HCT116 (cell line): Measurements from ENCODE around the gene CASP9.

Experiments used
- CEBPB ChIP-seq: IDR thresholded peaks from 2 replicates; pipeline ENCODE4 v1.6.1; 2012; ENCODE audit warnings: low read depth
- ELF1 ChIP-seq: IDR thresholded peaks from 2 replicates; pipeline ENCODE4 v1.6.1; 2012; ENCODE audit warnings: low read depth, borderline replicate concordance
- EZH2 ChIP-seq: fragments of 200-600 bp; sonication (generic); IDR thresholded peaks from 2 replicates; pipeline ENCODE4 v1.6.1; 2017; ENCODE audit warnings: antibody characterized with exemption, mixed run types
- EZH2phosphoT487 ChIP-seq: fragments of 200-600 bp; IDR thresholded peaks from 2 replicates; pipeline ENCODE4 v1.6.1; 2018; ENCODE audit warnings: antibody characterized with exemption, borderline replicate concordance
- POLR2A ChIP-seq: IDR thresholded peaks from 2 replicates; pipeline ENCODE4 v1.7.0; 2011; ENCODE audit warnings: borderline replicate concordance; ENCODE audit not compliant: insufficient read depth, insufficient read length; ENCODE audit errors: extremely low read depth
- POLR2AphosphoS5 ChIP-seq: IDR thresholded peaks from 2 replicates; pipeline ENCODE4 v1.6.1; 2011; ENCODE audit warnings: mild to moderate bottlenecking, low read depth, low read length, moderate library complexity
- RAD21 ChIP-seq: IDR thresholded peaks from 2 replicates; pipeline ENCODE4 v1.6.1; 2012; ENCODE audit warnings: low read depth, mild to moderate bottlenecking
- SIN3A ChIP-seq: IDR thresholded peaks from 2 replicates; pipeline ENCODE4 v1.6.1; 2012; ENCODE audit warnings: low read depth
- TCF7L2 ChIP-seq: IDR thresholded peaks from 2 replicates; pipeline ENCODE4 v1.7.0; 2011; ENCODE audit warnings: borderline replicate concordance, inconsistent platforms; ENCODE audit not compliant: insufficient read depth, insufficient read length; ENCODE audit errors: extremely low read depth
- TF ChIP-seq, protein P1 (sequence below), 3 experiments: fragments of 200-600 bp in 1 of 3; sonication (generic) in 1 of 3; IDR thresholded peaks in 2 of 3; conservative IDR thresholded peaks in 1 of 3; 2 replicates each; pipeline ENCODE4 v1.5.1; 2012 to 2017; ENCODE audit warnings: low read depth in 2 of 3, low read length in 2 of 3, antibody characterized with exemption in 1 of 3, borderline replicate concordance in 1 of 3, control low read depth in 1 of 3, mild to moderate bottlenecking in 1 of 3, mixed read lengths in 1 of 3, mixed run types in 1 of 3, moderate library complexity in 1 of 3; ENCODE audit not compliant: insufficient read depth in 1 of 3
- TF ChIP-seq, protein P2 (sequence below): IDR thresholded peaks from 2 replicates; pipeline ENCODE4 v1.6.1; 2012

DNA sequence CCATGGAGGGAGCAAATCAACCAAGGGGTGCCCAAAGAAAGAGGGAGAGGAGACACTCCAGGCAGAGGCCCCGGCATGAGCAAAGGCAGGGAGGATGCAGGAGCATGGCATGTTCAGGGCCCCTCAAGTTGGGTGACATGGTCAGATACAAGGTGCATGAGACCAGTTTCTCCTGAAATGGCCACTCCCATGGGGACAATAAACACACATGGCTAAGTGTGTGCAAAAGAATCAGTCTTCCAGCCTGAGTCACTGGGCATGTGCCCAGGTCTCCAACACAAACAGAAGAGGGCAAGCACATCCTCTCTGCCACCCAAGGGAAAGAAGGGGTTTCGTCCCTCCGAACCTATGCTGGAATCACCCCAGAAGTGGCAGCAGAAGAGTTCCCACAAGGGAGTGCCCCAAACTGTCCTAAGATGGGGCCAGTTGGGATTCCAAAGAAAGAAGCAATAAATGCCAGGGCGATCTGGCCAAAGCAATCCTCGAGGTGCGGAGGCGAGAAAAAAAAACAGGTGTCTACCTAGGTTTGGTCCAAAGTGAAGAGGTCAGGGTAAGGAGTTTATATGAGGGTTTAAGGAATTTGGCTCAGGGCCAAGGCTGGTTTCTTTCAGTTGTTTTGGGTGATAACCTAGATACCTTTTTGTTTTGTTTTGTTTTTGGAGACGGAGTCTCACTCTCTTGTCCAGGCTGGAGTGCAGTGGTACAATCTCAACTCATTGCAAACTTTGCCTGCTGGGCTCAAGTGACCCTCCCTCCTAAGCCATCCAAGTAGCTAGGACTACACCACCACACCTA lies 13.2 kb downstream of the CASP9 start:
- TF ChIP-seq ELF1 = no peak
- TF ChIP-seq TCF7L2 = no peak
- no peak for TF ChIP-seq POLR2A
- TF ChIP-seq CEBPB = no peak
- TF ChIP-seq, protein P1, sequence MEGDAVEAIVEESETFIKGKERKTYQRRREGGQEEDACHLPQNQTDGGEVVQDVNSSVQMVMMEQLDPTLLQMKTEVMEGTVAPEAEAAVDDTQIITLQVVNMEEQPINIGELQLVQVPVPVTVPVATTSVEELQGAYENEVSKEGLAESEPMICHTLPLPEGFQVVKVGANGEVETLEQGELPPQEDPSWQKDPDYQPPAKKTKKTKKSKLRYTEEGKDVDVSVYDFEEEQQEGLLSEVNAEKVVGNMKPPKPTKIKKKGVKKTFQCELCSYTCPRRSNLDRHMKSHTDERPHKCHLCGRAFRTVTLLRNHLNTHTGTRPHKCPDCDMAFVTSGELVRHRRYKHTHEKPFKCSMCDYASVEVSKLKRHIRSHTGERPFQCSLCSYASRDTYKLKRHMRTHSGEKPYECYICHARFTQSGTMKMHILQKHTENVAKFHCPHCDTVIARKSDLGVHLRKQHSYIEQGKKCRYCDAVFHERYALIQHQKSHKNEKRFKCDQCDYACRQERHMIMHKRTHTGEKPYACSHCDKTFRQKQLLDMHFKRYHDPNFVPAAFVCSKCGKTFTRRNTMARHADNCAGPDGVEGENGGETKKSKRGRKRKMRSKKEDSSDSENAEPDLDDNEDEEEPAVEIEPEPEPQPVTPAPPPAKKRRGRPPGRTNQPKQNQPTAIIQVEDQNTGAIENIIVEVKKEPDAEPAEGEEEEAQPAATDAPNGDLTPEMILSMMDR (IDR thresholded peaks at IDR 0.05 in 2 of 3, conservative IDR thresholded peaks at IDR 0.05 in 1 of 3; ENCODE audit: borderline replicate concordance in 1 of 3, insufficient read depth in 1 of 3, low read depth in 2 of 3, low read length in 2 of 3) = no peak
- no peak for TF ChIP-seq POLR2AphosphoS5
- no peak for TF ChIP-seq EZH2phosphoT487
- no peak for TF ChIP-seq RAD21
- TF ChIP-seq EZH2 = no peak
- no peak for TF ChIP-seq SIN3A
- TF ChIP-seq, protein P2, sequence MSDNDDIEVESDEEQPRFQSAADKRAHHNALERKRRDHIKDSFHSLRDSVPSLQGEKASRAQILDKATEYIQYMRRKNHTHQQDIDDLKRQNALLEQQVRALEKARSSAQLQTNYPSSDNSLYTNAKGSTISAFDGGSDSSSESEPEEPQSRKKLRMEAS = no peak
